Activated CD4-positive, alpha-beta T cell treated with anti-CD3 and anti-CD28 coated beads, Interleukin-2, amount 50 U/mL, for 24 hours (primary cell): ENCODE measurements around the gene SLC25A40.

Experiments used
- DNase-seq, 2 donors: peaks; one replicate each; pipeline ENCODE4 v3.0.0-alpha.2; 2020; ENCODE audit warnings: low read depth in 1 of 2, low spot score in 1 of 2

The SLC25A40 gene

DNA sequence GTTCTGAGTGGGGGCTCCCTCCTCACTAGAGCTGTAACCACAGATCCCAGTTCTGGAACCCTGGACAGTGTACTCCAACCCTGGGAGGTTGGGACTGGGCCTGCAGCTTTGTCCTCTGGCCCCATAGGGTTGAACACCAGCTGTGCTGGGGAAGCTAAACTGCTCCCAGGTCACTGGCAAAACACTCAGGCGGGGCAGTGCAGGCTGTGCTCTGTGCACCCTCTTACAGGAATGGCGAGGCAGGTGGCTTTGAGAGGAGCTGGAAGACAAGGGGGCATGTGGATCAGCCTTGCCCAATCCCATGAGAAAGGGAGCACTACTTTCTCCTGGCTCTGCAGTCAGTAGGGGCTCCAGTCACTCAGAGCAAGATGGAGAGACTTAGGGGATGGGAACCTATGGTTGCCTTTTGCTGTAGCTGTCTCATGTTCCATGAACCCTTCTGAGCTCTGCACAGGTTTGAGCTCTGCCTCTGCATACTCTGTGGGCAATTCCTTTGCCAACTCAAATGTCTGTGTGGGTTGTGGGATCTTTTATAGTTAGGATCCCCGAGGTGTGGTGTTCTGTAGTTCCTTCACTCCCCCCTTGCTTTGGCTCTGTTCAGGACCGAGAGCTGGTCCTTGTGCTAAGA, 90.7 kb downstream of the SLC25A40 start:
- DNase-seq = no peak

DNA sequence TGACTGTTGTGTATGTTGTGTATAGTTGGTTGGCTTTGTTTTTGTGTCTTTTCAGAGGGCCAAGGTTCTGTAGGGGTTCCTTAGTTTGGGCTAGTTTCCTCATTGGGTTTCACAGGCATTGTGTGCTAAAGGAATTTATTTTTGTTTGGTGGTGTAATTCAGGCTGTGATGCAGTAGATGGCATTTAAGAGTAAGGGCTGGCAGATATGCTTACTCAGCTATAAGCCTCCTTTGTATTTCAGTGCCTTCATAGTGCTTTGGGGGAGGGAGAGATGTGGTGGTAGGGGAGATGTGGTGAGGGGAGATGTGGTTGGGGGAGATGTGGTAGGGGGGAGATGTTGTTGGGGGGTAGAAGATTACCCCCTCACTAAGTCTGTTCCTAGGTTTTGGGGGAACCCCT, 91.7 kb downstream of the SLC25A40 start:
- no peak for DNase-seq
